ENCODE measurements around the gene DRD2. TPM values are rescaled to one million over a fixed set of nuclear protein-coding genes. Genes with fewer than 3 reads are reported as not detected.

Gene DRD2
- total and polyA plus RNA-seq, 2 experiments from 2014 or later, result 0.59 to 0.67 TPM

GRCh38 chr11:113365895-113366294, 109.3 kb downstream of the DRD2 start:
- no peak overlapping the region for H2AFZ ChIP-seq
- H3K4me3 ChIP-seq, result no peak overlapping the region
- WGBS (ENCODE audit: low lambda C conversion rate, missing lambda C conversion rate), result 84% methylated on average over 5 of the region's 5 CpGs
- H3K27me3 ChIP-seq, result no peaks in the 10 kb centered on the region
- H3K9me2 ChIP-seq (replicated peaks; ENCODE audit: insufficient read depth), result no peaks in the 10 kb centered on the region
- H3K4me1 ChIP-seq (ENCODE audit: insufficient read depth), result no peaks in the 10 kb centered on the region
- H3K9me3 ChIP-seq (ENCODE audit: low read depth), result no peaks in the 10 kb centered on the region
- no peaks in the 10 kb centered on the region for H3K79me2 ChIP-seq
- DNase-seq (ENCODE audit: low spot score), result no peak
- no peak overlapping the region for H3K27ac ChIP-seq
- no peak overlapping the region for H3K4me2 ChIP-seq
- no peaks in the 10 kb centered on the region for H4K20me1 ChIP-seq (ENCODE audit: insufficient read depth, poor library complexity, severe bottlenecking)
- no peak for TF ChIP-seq EZH2phosphoT487 (IDR thresholded peaks at IDR 0.05; ENCODE audit: low read depth, severe bottlenecking, unreplicated experiment)
- TF ChIP-seq, protein P1, sequence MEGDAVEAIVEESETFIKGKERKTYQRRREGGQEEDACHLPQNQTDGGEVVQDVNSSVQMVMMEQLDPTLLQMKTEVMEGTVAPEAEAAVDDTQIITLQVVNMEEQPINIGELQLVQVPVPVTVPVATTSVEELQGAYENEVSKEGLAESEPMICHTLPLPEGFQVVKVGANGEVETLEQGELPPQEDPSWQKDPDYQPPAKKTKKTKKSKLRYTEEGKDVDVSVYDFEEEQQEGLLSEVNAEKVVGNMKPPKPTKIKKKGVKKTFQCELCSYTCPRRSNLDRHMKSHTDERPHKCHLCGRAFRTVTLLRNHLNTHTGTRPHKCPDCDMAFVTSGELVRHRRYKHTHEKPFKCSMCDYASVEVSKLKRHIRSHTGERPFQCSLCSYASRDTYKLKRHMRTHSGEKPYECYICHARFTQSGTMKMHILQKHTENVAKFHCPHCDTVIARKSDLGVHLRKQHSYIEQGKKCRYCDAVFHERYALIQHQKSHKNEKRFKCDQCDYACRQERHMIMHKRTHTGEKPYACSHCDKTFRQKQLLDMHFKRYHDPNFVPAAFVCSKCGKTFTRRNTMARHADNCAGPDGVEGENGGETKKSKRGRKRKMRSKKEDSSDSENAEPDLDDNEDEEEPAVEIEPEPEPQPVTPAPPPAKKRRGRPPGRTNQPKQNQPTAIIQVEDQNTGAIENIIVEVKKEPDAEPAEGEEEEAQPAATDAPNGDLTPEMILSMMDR (IDR thresholded peaks at IDR 0.05; ENCODE audit: poor library complexity), result no peak
- no peak for TF ChIP-seq EZH2 (IDR thresholded peaks at IDR 0.05; ENCODE audit: borderline replicate concordance)
- no peaks in the 10 kb centered on the region for H3K36me3 ChIP-seq (replicated peaks; ENCODE audit: insufficient read depth, low read depth)

DNA sequence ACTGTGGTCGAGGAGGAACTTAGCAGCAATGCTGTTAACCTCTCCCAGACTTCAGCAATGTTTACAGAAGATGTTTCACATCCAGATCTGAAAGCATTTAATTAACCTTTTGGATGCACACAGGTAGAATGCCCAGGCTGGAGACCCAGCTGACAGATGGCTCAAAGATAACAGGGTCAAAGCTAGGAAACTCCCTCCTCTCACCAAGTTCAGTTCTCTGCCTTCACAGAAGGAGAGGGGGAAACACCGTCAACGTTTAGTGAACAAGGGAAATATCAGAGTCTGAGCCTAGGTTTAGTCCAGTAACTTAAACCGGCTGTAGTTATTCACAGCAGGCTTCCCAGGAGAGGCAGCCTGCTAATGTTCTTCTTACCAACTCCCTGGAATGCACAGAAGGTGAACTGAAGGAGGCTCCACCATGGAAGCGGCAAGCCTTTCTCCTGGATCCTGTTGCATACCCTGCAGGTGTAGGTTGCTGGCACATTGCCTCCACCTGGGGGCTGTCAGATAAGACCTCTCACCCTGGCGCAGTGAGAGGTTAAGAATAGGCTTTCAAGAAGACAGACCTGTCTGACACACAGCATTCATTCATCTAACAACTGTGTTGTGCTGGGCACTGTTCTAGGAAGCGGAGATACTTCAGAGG, 111.1 kb downstream of the DRD2 start:
- WGBS (ENCODE audit: low lambda C conversion rate, missing lambda C conversion rate), result 89% methylated on average over 7 of the region's 7 CpGs

GRCh38 chr11:113363406-113363805, 111.8 kb downstream of the DRD2 start:
- no peaks in the 10 kb centered on the region for H3K9me3 ChIP-seq (ENCODE audit: low read depth)
- no peak overlapping the region for H3K4me3 ChIP-seq
- no peaks in the 10 kb centered on the region for H3K9me2 ChIP-seq (replicated peaks; ENCODE audit: insufficient read depth)
- no peaks in the 10 kb centered on the region for H4K20me1 ChIP-seq (ENCODE audit: insufficient read depth, poor library complexity, severe bottlenecking)
- no peaks in the 10 kb centered on the region for H3K79me2 ChIP-seq
- no peak overlapping the region for H3K27ac ChIP-seq
- WGBS (ENCODE audit: low lambda C conversion rate, missing lambda C conversion rate), result 79% methylated on average over 5 of the region's 5 CpGs
- no peaks in the 10 kb centered on the region for H3K4me1 ChIP-seq (ENCODE audit: insufficient read depth)
- H2AFZ ChIP-seq, result no peak overlapping the region
- no peaks in the 10 kb centered on the region for H3K27me3 ChIP-seq
- no peak overlapping the region for H3K4me2 ChIP-seq
- H3K36me3 ChIP-seq (replicated peaks; ENCODE audit: insufficient read depth, low read depth), result no peaks in the 10 kb centered on the region
- DNase-seq (ENCODE audit: low spot score), result no peak
- TF ChIP-seq EZH2phosphoT487 (IDR thresholded peaks at IDR 0.05; ENCODE audit: low read depth, severe bottlenecking, unreplicated experiment) (no peak), EZH2 (IDR thresholded peaks at IDR 0.05; ENCODE audit: borderline replicate concordance) (no peak)
- TF ChIP-seq, protein P1 (IDR thresholded peaks at IDR 0.05; ENCODE audit: poor library complexity), result no peak

More for the DNA sequence above, 111.1 kb downstream of the DRD2 start:
- no peaks in the 10 kb centered on the region for H3K9me2 ChIP-seq (replicated peaks; ENCODE audit: insufficient read depth)
- no peaks in the 10 kb centered on the region for H3K9me3 ChIP-seq (ENCODE audit: low read depth)
- DNase-seq (ENCODE audit: low spot score), result no peak
- no peaks in the 10 kb centered on the region for H3K4me1 ChIP-seq (ENCODE audit: insufficient read depth)
- no peak overlapping the region for H3K27ac ChIP-seq
- H3K4me3 ChIP-seq, result no peak overlapping the region
- H3K27me3 ChIP-seq, result no peaks in the 10 kb centered on the region
- H3K79me2 ChIP-seq, result no peaks in the 10 kb centered on the region
- no peaks in the 10 kb centered on the region for H3K36me3 ChIP-seq (replicated peaks; ENCODE audit: insufficient read depth, low read depth)
- H4K20me1 ChIP-seq (ENCODE audit: insufficient read depth, poor library complexity, severe bottlenecking), result no peaks in the 10 kb centered on the region
- TF ChIP-seq EZH2 (IDR thresholded peaks at IDR 0.05; ENCODE audit: borderline replicate concordance), result no peak
- TF ChIP-seq EZH2phosphoT487 (IDR thresholded peaks at IDR 0.05; ENCODE audit: low read depth, severe bottlenecking, unreplicated experiment), result no peak
- TF ChIP-seq, protein P1 (IDR thresholded peaks at IDR 0.05; ENCODE audit: poor library complexity), result no peak
- no peak overlapping the region for H2AFZ ChIP-seq
- no peak overlapping the region for H3K4me2 ChIP-seq

Small RNA genes lying within 50 kb of the gene (microRNA-seq; reads per million reads assigned to microRNA genes)
- gene MIR4301, result not detected

Small RNA genes lying within 50 kb of the gene (small RNA-seq; reads per million reads assigned to genes)
- gene MIR4301, result not detected

Other genes starting within 250 kb of the DRD2 start
- 10.5 and 12.4 TPM in 2 replicates for gene TTC12, start 160.8 kb downstream of the DRD2 start, total RNA-seq
- 9.2 and 9.4 TPM in 2 replicates for gene TTC12, start 160.8 kb downstream of the DRD2 start, polyA plus RNA-seq
- 0.43 TPM in 1 of 2 replicates, not detected in the other for gene ANKK1, start 87.6 kb downstream of the DRD2 start, total RNA-seq
- gene ANKK1, start 87.6 kb downstream of the DRD2 start, polyA plus RNA-seq, result 0.13 TPM in 1 of 2 replicates, not detected in the other
- 0.20 TPM in 1 of 2 replicates, not detected in the other for gene TMPRSS5, start 230.9 kb upstream of the DRD2 start, total RNA-seq
- 0.32 and 0.63 TPM in 2 replicates for gene TMPRSS5, start 230.9 kb upstream of the DRD2 start, polyA plus RNA-seq